GM19468 (cell line): ENCODE results near the gene HS1BP3.

Experiments
- ATAC-seq: cut with Tn5 transposase; IDR thresholded peaks from one replicate; pipeline ENCODE4 v1.9.1; 2021; ENCODE audit warnings: mild to moderate bottlenecking, moderate library complexity, moderate number of reproducible peaks; ENCODE audit not compliant: unreplicated experiment; ENCODE audit errors: extremely low read depth

HS1BP3 gene

DNA sequence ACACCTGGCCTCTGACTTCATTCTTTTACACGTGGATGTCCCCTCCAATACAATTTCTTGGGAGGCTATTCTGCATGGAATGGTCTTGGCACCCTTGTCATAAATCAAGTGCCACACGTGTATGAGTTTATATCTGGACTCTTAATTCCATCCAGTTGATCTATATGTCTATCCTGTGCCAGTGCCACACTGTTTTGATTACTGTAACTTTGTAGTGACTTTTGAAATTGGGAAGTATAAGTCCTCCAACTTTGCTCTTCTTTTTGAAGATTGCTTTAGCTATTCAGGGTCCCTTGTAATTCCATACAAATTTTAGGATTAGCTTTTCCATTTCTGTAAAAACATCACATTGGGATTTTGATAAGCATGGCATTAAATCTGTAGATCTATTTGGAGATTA, 43.5 kb downstream of the HS1BP3 start:
- ATAC-seq: no peak

GRCh38 chr2:20606198-20606597, 44.7 kb downstream of the HS1BP3 start:
- no peak for ATAC-seq

DNA sequence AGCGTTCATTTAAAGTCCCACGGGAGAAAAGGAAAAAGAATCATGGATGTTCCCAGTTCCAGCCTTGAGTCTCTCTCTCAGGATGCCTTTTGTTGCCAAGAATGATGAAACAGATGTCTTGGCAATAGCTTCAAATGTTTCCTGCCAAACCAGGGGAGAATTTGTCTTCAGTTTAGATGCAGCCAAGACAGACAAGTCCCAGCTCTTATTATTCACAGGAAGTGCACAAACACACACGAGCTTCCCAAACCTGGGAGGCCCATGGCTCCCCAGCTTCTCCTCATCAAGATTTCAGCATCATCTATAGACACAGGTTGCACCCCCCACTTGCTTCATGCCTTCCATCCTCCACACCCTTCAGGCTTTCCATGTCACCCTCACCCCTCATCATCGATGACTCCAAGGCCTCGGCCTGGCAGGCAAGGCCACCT, 45.9 kb downstream of the HS1BP3 start:
- ATAC-seq: no peak

GRCh38 chr2:20604401-20604911, 46.4 kb downstream of the HS1BP3 start:
- ATAC-seq: no peak

- ATAC-seq: no peak
Observed at GRCh38 chr2:20603791-20604190, 47.1 kb downstream of the HS1BP3 start.

DNA sequence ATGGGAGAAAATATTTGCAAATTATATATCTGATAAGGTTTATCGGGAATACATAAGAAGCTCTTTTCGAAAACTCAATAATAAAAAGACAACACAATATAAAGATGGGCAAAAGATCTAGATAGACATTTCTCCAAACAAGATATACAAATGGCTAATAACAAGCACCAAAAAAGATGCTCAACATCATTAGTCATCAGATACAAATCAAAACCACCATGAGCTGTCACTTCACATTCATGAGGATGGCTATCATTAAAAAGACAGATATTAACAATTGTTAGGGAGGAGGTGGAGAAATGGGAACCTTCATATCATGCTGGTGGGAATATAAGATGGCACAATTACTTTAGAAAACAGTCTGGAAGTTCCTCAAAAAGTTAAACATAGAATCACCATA, 48.1 kb downstream of the HS1BP3 start:
- ATAC-seq: no peak

GRCh38 chr2:20600756-20601325, 50.1 kb downstream of the HS1BP3 start:
- no peak for ATAC-seq

DNA sequence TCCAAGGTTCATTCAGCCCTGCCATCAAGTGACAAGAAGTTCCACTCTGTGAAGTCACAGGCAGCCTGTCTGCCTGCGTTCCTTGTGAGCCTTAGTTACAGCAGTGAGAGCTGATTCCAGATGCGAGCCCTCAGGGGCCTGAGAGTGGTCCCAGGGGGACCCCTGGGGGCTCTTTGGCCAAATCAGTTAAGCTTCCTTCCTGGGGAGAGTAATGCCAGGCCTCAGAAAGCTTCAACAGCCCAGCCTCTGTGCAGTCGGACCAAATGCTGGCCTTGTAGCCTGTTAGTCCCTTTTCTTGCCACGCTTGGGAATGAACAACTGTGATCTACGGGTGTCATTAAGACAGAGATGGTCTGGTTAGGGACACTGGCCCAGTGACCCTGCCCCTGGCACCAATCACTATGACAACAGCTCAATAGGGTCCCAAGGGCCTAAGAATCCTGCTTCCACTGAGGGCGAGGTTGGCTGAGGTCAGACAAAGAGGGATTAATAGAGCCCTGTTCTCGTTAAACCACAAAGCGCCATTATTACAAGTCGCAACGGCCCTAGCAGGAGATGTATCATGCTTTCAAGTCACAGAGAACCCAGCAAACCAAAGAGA, 50.9 kb downstream of the HS1BP3 start:
- no peak for ATAC-seq

GRCh38 chr2:20599001-20599600, 51.8 kb downstream of the HS1BP3 start:
- ATAC-seq: no peak

GRCh38 chr2:20597860-20598183, 53.1 kb downstream of the HS1BP3 start:
- ATAC-seq: no peak

DNA sequence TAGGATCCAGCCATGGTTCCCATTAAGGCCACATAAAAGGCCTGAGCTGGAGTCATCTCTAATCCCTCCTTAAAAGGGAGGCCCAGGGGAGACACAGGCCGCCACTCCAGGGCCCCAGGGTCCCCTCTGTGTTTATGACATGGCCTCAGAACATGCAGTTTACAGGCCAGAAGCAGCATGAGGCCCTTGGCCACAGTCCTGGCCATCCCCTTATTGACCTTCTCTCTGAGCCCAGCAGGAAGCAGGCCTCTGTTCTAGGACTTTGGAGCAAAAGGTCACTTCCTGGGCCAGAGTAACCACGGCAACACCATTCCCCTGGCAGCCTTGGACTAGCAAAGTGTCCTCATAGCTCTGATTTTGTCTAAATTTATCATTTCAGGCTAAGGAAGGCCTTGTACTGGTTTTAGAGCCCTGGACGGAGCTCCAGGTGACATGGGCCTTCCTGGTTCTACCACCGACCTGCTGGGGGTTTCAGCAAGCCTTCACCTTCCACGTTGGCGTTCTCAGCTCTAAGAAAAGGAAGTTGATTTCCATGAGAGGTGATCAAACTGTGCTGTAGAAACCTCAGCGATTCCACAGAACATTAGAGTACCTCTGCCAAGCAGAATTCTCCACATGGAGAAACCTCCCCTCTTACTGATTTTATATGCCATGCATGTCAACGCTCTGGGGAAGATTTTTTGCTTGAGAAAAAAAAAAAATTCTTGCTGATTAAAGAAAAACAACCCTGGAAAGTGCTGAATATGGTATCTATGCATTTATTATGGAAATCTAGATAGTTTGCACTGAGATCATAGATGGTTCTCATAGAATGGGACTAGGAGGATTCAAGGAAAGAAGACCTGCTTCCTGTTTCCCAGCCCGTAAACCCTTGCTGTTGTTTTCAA, 53.7 kb downstream of the HS1BP3 start:
- no peak for ATAC-seq

- no peak for ATAC-seq
Observed at GRCh38 chr2:20596193-20596972, 54.5 kb downstream of the HS1BP3 start.

GRCh38 chr2:20595439-20596192, 55.3 kb downstream of the HS1BP3 start:
- peak; percentile 80 for ATAC-seq

DNA sequence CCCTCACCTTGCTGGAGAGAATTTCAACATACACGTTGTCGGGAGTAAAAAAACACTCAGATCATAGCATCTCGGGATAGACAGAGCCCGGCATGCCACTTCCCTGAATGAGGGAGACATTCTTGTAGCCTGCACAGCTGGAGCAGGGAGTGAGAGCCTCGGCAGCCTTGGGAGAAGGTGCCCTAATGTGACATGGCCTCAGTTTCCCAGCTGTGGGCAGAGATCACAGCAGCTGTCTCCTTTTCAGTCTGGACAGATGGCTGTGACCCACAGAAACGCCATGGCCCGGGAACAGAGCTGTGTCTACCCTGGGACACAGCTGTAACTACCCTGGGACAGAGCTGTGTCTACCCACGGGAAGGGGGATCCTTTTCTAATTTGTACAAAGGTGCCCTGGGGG, 55.9 kb downstream of the HS1BP3 start:
- ATAC-seq: no peak

DNA sequence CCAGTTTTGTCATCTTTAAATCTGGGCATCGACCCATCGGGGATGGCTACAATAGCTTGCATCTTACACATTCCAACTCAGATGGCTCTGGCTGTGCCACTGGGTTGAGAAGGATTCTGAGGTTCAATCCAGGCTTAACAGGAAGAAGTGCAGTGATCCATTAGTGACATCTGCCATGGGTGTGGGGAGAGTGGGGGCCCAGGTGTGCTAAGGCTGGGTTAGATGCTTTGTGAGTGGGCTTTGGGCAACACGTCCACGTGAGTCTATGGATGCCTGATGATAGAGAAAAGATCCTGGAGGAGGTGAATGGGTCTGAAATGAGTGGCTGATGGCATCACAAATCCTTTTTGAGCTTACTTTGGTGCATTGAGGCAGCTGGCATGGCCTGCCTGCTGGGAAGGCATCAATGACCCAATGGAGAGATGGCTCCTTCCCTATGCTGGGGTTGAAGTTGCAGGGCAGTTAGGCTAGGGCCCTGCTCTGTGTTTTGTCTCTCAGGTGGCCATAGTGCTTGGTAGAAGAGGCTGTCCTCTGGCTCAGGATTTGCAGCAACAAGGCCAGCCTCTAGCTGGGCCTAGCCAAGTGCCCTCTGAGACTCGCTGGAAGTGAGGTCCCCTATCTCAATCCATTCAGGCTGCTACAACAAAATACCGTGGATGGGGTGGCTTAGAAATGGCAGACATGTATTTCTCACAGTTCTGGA, 56.7 kb downstream of the HS1BP3 start:
- no peak for ATAC-seq

DNA sequence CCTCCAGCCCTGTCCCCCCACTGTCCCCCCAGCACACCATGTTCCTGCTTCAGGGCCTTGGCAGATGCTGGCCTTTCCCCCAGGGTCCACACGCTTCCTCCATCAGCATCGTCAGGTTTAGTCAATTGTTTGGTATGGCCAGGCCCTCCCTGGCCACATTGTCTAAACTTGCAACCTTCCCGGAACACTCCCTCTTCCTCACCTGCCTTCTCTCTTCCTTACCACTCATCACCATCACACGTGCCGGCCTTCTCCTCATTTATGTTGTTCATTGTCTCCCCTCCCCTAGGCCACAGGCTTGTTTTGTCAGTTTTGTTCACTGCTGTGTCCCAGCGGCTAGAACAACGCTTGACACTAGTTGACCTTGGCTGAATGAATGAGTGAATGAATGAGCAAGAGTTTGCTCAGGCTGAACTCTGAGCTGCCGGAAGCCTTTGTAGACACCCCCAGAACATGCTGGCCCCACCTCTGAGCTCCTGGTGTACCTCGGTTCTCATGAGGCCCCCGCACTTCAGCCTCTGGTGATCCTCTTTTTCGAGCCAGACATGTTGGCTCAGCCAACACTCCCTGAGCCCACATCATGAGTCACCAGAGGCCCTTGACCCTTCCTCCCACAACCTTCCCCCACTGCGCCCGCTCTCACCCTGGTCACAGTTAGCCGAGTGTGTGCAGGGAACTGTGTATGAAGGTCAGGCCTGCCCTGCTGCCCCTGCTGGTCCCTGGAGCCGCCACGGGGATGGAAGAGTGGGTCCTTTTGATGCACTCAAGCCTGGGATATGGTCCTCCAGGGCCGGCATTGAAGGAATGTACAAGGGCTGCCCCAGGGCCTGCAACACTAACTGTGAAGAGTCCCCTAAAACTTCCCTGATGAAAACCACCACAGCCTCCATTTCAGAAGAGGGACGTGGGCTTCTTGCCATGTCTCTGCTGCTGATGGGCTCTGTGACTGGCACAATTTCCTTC, 57.5 kb downstream of the HS1BP3 start:
- no peak for ATAC-seq

GRCh38 chr2:20592106-20593071, 58.5 kb downstream of the HS1BP3 start:
- ATAC-seq: no peak
